Hematopoietic multipotent progenitor cell (in vitro differentiated cells): ENCODE results near the gene TUBB8B. TPM values are rescaled to one million over a fixed set of nuclear protein-coding genes. Genes with fewer than 3 reads are reported as not detected.
"Not testable (repeated sequence)": the region's sequence is repeated elsewhere in the genome, so short reads cannot be mapped to it uniquely, and the experiment has no call there.

Experiments
- DNase-seq, 3 donors: peaks; one replicate each; pipeline ENCODE4 v3.0.0-alpha.2; 2011 to 2015; ENCODE audit warnings: low read depth in 2 of 3, low spot score in 2 of 3
- total RNA-seq: library from RNA; depleted of rRNA; stranded (reverse); fragments of >200 nt; gene quantifications from one replicate; pipeline ENCODE4 v1.2.3, GENCODE V29; 2012

Gene TUBB8B
- total RNA-seq = not detected

DNA sequence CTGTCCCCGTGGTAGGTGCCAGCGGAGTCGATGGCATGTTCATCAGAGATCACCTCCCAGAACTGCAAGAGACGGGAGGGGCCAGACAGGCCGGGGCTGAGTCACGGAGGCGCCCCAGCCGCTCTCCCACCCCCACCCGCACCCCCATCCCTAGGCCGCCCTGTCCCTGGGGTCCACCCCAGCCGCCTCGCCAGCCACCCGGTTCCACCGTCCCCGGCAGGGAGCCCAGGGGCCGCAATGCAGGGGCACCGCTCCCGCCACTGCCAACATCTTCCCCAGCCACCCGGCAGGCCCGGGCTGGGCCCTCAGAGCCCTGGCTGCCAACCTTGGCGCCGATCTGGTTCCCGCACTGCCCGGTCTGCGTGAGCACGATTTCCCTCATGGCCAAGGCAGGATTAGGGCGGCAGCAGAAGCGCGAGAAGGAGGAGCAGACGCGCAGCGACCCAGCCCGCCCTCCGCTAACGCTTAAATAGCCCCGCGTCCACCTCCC, at the start of gene TUBB8B:
Gene TUBB8B, minus strand, starts transcription at position 440 of the 490 bp plus-strand sequence. Its CDS starts 58 bp downstream, at position 382.
- DNase-seq = not testable (repeated sequence)

DNA sequence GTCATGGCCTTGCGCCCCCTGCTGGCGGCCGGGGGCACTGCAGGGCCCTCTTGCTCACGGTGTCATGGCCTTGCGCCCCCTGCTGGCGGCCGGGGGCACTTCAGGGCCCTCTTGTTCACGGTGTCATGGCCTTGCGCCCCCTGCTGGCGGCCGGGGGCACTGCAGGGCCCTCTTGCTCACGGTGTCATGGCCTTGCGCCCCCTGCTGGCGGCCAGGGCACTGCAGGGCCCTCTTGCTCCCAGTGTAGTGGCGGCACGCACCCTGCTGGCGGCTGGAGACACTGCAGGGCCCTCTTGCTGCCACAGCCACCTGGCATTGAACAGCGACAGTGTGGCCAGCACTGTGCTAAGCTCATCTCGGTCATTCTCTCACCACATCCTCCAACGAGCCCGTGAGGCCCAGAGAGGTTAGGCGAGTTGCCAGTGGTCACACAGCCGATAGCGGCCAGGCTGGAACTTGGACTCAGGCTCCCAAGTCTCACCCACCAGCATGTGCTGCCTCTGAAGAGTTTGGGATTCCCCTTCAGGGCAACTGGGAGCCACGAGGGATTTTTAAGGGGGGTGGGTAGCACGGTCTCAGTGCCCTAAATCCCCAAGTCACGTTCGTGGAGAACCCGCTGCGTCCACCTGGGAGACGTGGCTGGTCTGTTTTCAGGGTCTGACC, 48.0 kb upstream of the TUBB8B start:
- not testable (repeated sequence) for DNase-seq

DNA sequence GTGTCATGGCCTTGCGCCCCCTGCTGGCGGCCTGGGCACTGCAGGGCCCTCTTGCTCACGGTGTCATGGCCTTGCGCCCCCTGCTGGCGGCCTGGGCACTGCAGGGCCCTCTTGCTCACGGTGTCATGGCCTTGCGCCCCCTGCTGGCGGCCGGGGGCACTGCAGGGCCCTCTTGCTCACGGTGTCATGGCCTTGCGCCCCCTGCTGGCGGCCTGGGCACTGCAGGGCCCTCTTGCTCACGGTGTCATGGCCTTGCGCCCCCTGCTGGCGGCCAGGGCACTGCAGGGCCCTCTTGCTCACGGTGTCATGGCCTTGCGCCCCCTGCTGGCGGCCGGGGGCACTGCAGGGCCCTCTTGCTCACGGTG, 47.3 kb upstream of the TUBB8B start:
- not testable (repeated sequence) for DNase-seq

DNA sequence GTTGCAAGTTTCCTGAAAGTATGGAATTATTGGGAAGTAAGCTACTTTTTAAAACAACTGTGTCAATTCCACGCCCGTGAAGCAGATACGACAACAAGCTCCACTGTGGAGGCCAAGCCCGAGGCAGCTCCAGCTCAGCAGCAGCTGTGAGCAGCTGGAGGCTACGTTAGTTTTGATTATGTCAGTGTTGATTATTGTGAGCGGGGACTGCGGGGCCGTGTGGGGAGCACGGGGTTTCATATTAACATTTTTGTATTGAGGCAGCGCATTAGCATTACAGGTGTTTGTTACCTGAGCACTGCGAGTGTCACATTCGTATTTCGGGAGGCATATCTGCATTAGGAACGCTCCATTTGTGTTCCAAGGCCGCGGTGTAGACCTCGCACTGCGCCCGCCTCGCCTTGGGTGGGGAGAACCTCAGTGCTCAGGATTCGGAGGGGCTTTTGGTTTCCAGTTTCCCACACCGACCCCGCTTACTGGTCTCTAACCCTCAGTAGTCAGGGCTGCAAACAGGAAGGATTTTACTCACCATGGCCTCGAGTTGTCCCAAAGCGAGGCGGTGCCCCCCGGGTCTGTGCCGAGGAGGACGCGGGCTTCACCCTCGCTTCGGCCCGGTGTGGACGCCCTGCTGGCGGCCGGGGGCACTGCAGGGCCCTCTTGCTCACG, 46.8 kb upstream of the TUBB8B start:
- DNase-seq = not testable (repeated sequence)

DNA sequence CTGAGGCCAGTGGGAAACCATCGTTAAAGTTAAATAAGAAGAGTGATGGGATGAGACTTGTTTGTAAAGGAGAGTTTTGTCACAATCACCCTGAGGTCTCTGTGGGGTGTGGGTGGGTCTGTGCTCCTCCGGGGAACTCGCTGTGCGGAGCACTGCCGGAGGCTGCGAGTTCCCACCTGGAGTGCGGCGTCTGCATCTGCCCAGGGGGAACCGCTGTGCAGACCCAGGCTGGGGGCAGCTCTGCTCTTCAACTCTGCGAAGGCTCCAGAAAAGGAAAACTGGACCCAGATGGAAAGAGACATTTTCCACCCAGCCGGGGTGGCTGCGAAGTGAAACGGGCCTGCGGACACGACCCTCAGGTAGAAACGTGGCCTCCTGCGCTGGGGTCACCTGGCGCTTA, 46.2 kb upstream of the TUBB8B start:
- DNase-seq = not testable (repeated sequence)

DNA sequence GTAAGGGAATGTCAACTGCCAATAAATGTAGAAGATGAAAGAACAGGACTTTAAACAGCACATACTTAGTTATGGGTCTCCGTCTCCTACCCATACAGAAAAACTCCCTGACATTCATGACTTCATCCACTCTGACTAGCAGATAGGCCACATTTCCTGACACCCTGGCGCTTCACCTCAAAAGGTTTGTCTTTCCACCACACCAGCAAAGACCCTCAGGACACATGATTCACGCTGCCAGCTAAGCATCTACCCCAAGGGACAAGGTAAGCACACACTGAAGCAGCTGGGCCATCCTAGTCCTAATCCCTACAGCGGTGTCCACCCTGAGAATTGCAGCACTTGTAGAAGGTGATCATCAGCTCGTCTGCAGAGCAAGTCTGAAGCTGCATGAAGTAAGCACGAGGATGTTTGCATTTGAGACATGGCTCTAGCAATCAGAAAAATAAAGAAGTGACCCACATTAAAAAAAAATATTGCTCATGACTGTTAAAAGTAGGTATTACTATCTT, 44.5 kb upstream of the TUBB8B start:
- not testable (repeated sequence) for DNase-seq

DNA sequence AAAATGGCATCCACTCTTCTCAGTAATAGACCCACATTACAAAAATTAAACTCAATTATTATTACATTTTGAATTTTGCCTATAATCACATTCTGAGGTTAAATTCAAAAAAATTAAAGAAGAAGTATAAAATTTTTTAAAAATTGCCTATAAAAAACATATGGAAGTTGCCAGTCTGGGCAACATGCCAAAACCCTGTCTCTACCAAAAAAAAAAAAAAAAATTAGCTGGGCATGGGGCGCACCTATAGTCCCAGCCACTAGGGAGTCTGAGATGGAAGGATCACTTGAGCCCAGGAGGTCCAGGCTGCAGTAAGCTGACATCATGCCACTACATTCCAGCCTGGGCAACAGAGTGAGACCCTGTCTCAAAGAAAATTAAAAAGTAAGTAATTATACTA, 42.1 kb upstream of the TUBB8B start:
- peak in 1 of 3 donors; percentile 9 for DNase-seq

DNA sequence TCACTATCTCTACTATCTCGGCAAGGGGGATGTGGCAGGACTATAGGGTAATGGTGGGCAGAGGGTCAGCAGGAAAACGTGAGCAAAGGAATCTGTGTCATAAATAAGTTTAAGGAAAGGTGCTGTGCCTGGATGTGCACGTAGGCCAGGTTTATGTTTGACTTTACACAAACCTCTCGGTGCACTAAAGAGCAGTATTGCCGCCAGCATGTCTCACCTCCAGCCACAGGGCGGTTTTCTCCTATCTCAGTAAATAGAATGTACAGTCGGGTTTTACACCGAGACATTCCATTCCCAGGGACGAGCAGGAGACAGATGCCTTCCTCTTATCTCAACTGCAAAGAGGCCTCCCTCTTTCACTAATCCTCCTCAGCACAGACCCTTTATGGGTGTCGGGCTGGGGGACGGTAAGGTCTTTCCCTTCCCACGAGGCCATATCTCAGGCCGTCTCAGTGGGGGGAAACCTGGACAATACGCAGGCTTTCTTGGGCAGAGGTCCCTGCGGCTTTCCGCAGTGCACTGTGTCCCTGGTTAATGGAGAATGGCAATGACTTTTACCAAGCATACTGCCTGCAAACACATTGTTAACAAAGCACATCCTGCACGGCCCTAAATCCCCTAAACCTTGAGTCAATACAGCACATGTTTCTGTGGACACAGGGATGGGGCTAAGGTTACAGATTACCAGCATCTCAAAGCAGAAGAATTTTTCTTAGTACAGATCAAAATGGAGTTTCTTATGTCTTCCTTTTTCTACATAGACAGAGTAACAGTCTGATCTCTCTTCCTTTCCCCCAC, 41.2 kb upstream of the TUBB8B start:
- not testable (repeated sequence) for DNase-seq

DNA sequence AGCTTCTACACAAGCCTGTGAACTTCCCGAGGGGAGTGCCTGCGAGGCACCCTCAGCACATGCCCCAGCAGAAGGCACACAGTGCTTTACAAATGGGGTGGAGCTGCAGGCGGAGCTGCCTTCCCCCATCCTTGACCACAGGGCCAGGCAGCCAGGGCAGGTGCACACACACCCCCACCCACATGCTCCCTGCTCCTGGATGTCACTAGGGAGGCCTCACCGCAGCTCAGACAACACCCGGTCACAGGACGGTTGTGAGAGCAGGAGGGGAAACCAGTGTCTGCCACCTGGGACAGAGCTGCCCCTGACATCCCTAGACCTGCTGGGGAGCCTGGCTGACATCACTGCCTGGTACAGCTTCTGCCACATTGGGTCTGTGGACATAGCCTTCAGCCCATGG, 39.7 kb upstream of the TUBB8B start:
- DNase-seq = not testable (repeated sequence)

DNA sequence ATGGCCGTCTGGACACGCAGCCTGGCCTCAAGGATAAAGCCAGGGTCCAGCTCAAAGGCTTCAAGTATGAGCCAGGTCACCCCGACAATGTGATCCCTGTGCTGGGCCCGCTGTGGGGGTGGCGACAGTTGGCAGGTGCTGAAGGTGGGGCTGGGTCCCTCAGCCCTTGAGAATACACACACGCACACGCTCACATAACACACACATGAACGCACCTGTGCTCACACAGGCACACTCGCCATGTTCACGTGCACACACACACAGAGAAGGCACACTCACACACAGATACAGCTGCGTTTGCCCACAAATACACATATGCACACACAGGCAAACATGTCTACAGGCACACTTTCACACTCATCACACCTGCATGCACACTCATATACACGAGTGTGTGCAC, 35.4 kb upstream of the TUBB8B start:
- not testable (repeated sequence) for DNase-seq

DNA sequence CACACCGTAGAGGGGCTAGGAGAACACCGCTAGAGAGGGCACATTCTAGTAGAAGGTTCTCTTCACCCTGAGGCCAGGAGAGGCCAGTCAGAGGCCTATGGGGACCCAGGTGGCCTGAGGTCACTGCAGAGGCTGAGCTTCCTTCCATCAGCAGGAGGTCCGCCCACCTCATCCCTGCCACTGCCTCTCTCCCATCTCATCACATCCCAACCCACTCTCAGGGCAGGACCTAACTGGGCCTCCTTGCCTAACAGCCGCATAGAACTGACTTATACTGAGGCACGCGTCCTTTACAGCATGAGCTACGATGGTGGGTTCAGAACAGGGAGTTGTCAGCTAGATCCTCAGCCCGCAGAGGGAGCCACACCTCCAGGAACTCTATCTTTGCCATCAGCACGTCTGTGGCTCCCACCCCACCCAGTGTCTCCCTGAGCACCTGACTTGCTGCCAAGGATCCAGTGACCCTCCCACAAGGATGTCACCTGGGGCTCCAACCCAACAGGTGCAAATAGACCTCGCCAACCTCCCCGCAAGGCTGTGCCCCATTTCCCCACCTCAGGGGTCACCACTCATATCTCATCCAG, 33.3 kb upstream of the TUBB8B start:
- not testable (repeated sequence) for DNase-seq

DNA sequence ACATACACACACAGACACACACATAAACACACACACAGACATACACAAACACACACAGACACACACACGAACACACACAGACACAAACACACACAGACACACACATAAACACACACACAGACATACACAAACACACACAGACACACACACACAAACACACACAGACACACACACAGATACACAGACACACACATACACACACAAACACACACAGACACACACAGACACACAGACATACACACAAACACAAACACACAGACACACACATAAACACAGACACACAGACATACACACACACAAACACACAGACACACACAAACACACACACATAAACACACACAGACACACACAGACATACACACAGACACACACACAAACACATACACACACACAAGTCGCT, 31.5 kb upstream of the TUBB8B start:
- DNase-seq = not testable (repeated sequence)

DNA sequence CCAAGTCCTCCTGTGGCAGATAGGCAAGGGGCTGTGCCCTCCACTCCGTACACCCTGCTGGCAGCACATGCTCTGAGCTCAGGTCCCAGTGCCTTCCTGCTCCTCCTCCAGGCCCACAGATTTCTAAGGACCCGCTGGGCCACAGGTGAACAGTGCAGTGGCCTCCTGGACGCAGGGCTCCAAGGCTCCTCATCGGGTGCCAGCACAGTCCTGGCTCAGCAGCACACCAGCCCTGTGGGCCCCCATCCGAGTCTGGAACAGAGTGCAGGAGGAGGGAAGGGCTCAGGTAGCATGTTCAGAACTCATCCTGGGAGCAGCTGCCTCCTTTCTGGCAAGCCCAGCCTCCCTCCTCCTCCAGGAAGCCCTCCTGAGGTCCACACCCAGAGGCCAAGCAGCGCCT, 30.8 kb upstream of the TUBB8B start:
- DNase-seq = not testable (repeated sequence)

DNA sequence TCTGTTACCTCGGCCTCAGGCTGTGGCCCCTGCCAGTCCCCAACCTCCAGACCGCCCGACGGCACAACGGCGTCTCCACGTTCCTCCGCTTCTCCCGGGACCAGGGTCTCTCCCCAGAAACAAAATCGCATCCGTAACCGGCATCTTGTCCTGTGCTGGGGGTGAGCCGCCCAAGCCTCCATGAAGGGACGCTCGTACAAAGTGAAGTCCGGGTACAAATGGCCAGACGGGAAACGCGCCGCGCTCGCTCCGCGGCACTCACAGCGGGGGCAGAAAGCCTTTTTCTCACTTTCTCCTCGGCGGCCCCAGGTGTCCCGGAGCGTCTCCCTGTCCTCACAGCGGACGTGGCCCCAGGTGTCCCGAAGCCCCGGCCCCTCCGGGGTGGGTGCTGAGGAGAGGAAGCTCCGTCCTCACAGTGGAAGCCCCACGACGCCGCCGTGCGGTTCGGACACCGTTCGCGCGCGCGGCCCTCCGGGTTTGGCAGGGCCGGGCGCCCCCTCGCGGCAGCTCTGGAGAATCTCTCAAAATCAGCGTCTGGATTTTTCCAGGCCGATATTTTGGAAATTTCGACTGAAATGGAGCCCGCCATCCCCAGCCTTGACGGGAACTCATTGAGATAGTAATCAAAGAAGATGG, 26.2 kb upstream of the TUBB8B start:
- DNase-seq = not testable (repeated sequence)

DNA sequence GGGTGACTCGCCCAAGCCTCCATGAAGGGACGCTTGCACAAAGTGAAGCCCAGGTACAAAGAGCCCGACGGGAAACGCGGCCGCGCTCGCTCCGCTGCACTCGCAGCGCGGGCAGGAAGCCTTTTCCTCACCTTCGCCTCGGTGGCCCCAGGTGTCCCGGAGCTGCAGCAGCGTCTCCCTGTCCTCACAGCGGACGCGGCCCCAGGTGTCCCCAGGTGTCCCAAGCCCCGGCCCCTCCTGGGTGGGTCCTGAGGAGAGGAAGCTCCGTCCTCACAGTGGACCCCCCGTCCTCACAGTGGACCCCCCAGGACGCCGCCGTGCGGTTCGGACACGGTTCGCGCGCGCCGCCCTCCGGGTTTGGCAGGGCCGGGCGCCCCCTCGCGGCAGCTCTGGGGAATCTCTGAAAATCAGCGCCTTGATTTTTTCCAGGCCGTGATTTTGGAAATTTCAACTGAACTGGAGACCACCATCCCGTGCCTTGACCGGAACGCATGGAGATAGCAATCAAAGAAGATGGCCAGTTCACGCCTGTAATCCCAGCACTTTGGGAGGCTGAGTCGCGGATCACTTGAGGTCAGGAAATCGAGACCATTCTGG, 23.9 kb upstream of the TUBB8B start:
- not testable (repeated sequence) for DNase-seq

DNA sequence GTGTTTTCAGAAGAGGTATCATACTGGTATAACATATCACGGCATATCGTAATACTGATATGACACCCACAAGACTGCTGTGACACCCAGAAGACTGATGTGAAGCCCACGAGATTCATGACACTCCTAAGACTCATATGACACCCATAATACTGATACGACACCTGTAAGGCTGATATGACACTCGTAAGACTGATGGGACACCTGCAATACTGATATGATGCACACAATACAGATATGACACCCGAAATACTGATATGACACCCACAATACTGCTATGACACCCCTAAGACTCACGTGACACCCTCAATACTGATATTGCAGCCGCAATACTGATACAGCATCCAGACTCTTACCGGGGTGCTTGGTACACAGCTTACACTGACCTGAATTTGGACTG, 18.3 kb upstream of the TUBB8B start:
- DNase-seq = not testable (repeated sequence)

DNA sequence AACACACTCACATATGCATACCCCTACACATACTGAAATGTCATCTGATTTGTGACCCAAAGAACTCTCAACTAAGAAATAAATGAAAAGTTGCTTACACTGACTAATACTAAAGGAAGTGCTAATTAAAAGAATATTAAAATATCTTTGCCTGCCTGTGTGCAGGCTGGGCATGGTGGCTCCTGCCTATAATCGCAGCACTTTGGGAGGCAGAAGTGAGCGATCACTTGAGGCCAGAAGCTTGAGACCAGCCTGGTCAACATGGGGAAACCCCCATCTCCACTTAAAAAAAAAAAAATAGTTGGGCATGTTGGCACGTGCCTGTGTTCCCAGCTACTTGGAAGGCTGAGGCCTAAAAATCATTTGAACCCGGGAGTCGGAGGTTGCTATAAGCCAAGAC, 14.9 kb upstream of the TUBB8B start:
- DNase-seq = not testable (repeated sequence)

DNA sequence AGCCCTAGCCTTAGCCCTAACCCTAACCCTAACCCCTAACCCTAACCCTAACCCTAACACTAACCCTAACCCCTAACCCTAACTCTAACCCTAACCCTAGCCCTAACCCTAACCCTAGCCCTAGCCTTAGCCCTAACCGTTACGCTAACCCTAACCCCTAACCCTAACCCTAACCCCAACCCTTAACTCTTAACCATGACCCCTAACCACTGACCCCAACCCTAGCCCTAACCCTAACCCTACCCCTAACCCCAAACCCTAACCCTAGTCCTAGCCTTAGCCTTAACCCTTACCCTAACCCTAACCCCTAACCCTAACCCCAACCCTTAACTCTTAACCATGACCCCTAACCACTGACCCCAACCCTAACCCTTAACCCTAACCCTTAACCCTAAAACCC, 14.2 kb upstream of the TUBB8B start:
- DNase-seq = not testable (repeated sequence)

DNA sequence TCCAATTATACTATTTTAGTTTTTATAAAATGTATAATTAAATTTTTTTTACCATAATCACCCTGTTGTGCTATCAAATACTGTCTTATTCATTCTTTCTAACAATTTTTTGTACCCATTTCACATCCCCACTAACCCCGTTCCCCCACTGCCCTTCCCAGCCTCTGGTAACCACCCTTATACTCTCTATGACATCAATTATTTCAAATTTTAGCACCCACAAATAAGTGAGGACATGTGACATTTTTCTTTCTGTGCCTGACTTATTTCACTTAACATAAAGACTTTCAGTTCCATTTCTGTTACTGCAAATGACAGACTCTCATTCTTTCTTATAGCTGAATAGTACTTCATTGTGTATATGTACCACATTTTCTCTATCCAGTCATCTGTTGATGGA, 5.0 kb upstream of the TUBB8B start:
- not testable (repeated sequence) for DNase-seq

DNA sequence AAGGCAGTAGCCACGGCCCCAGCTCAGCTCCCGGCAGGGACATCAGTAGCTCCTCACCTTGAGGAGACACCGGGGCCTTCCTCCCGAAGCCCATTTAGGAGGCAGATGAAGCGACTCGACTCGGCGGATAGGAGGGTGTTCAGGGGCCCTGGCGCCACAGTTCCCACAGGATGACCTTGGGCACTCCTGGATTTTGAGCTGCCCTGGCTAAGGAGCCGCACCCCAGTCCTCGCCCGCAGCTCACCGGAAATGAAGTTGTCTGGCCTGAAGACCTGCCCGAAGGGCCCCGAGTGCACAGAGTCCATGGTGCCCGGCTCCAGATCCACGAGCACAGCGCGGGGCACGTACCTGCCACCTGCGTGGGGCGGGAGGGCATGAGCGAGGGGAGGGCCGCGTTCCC, 719 bp downstream of the TUBB8B start:
- not testable (repeated sequence) for DNase-seq
